GM19397 (cell line): ENCODE results near the gene PCDHB2.
"Not testable (repeated sequence)": the region's sequence is repeated elsewhere in the genome, so short reads cannot be mapped to it uniquely, and the experiment has no call there.

ENCODE experiments used
- ATAC-seq: cut with Tn5 transposase; IDR thresholded peaks from one replicate; pipeline ENCODE4 v1.9.1; 2021; ENCODE audit warnings: mild to moderate bottlenecking, moderate library complexity; ENCODE audit not compliant: unreplicated experiment

The PCDHB2 gene

GRCh38 chr5:141135718-141136266, 41.4 kb downstream of the PCDHB2 start:
- no peak for ATAC-seq

DNA sequence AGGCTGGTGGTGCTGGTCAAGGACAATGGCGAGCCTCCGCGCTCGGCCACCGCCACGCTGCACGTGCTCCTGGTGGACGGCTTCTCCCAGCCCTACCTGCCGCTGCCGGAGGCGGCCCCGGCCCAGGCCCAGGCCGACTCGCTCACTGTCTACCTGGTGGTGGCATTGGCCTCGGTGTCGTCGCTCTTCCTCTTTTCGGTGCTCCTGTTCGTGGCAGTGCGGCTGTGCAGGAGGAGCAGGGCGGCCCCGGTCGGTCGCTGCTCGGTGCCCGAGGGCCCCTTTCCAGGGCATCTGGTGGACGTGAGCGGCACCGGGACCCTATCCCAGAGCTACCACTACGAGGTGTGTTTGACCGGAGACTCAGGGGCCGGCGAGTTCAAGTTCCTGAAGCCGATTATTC, 42.9 kb downstream of the PCDHB2 start:
- not testable (repeated sequence) for ATAC-seq
